IPS-11a (cell line): ENCODE data around the gene ZFP92.

Experiments
- H3K4me3 ChIP-seq: one replicate; pipeline ENCODE4 v1.5.1; 2013; ENCODE audit warnings: low read depth, low read length, control low read depth

Gene ZFP92

GRCh38 chrX:153408221-153408721, 3.0 kb upstream of the ZFP92 start:
- no peak overlapping the region for H3K4me3 ChIP-seq

GRCh38 chrX:153408871-153409351, 2.4 kb upstream of the ZFP92 start:
- H3K4me3 ChIP-seq: no peak overlapping the region

- no peak overlapping the region for H3K4me3 ChIP-seq
Measured at GRCh38 chrX:153409414-153410101, 1.7 kb upstream of the ZFP92 start.

- no peak overlapping the region for H3K4me3 ChIP-seq
Measured at GRCh38 chrX:153410373-153410772, 899 bp upstream of the ZFP92 start.

- H3K4me3 ChIP-seq: no peak overlapping the region
Measured at GRCh38 chrX:153410888-153411254, 401 bp upstream of the ZFP92 start.

- no peak overlapping the region for H3K4me3 ChIP-seq
Measured at GRCh38 chrX:153411988-153412574, 809 bp downstream of the ZFP92 start.

- no peak overlapping the region for H3K4me3 ChIP-seq
Measured at GRCh38 chrX:153412746-153413720, 1.8 kb downstream of the ZFP92 start.

GRCh38 chrX:153413731-153414130, 2.5 kb downstream of the ZFP92 start:
- no peak overlapping the region for H3K4me3 ChIP-seq

GRCh38 chrX:153414856-153415510, 3.7 kb downstream of the ZFP92 start:
- H3K4me3 ChIP-seq: no peak overlapping the region

GRCh38 chrX:153416781-153417450, 5.6 kb downstream of the ZFP92 start:
- H3K4me3 ChIP-seq: no peak overlapping the region

GRCh38 chrX:153417637-153418036, 6.4 kb downstream of the ZFP92 start:
- no peak overlapping the region for H3K4me3 ChIP-seq

- no peak overlapping the region for H3K4me3 ChIP-seq
Measured at GRCh38 chrX:153420851-153421599, 9.8 kb downstream of the ZFP92 start.

GRCh38 chrX:153421856-153422255, 10.6 kb downstream of the ZFP92 start:
- H3K4me3 ChIP-seq: no peak overlapping the region

- H3K4me3 ChIP-seq: no peak overlapping the region
Measured at GRCh38 chrX:153423652-153424051, 12.4 kb downstream of the ZFP92 start.

GRCh38 chrX:153426204-153426603, 14.9 kb downstream of the ZFP92 start:
- H3K4me3 ChIP-seq: no peak overlapping the region

- no peak overlapping the region for H3K4me3 ChIP-seq
Measured at GRCh38 chrX:153430796-153431195, 19.5 kb downstream of the ZFP92 start.

- no peak overlapping the region for H3K4me3 ChIP-seq
Measured at GRCh38 chrX:153433161-153433680, 21.9 kb downstream of the ZFP92 start.

GRCh38 chrX:153433781-153434285, 22.6 kb downstream of the ZFP92 start:
- no peak overlapping the region for H3K4me3 ChIP-seq

GRCh38 chrX:153434801-153435200, 23.5 kb downstream of the ZFP92 start:
- no peak overlapping the region for H3K4me3 ChIP-seq
